ENCODE measurements around the gene LPP. TPM values are rescaled to one million over a fixed set of nuclear protein-coding genes. Genes with fewer than 3 reads are reported as not detected.

Gene LPP
- total and polyA plus RNA-seq, 10 of the 15 experiments (the other 5 are each of a cell fraction or from before 2014, with no cell fraction given) = under 0.01 to 0.62 (median 0.03) TPM

GRCh38 chr3:188529228-188529627, 375.3 kb downstream of the LPP start:
- in situ Hi-C loops (cut with MboI) = no loop called here
- no peaks in the 10 kb centered on the region for H4K20me1 ChIP-seq (ENCODE audit: control insufficient read depth, insufficient read depth)

More at GRCh38 chr3:188529228-188529627, 375.3 kb downstream of the LPP start:
- no peak overlapping the region for H3K4me3 ChIP-seq
- no peak overlapping the region for H3K9ac ChIP-seq (ENCODE audit: control insufficient read depth, insufficient read depth, low read length)
- no peak for DNase-seq (ENCODE audit: low read depth, low spot score)
- no peak for ATAC-seq
- WGBS (ENCODE audit: insufficient coverage, insufficient replicate concordance, low lambda C conversion rate, missing lambda C conversion rate) = 57% methylated on average over 3 of the region's 3 CpGs
- no peaks in the 10 kb centered on the region for H3K79me2 ChIP-seq (ENCODE audit: control insufficient read depth, insufficient read depth, low read length)
- H3K4me2 ChIP-seq (ENCODE audit: control insufficient read depth, insufficient read depth) = no peak overlapping the region
- no TSS peak for BruUV-seq (replicated peaks)
- H2AFZ ChIP-seq (ENCODE audit: control insufficient read depth, low read depth, low read length) = no peak overlapping the region
- FAIRE-seq = no peak
- no peak for TF ChIP-seq E2F8 (IDR thresholded peaks at IDR 0.05; ENCODE audit: low read depth, partially characterized antibody)
- TF ChIP-seq EED (IDR thresholded peaks at IDR 0.05; ENCODE audit: low read depth) = no peak
- TF ChIP-seq SUZ12 (IDR thresholded peaks at IDR 0.05; ENCODE audit: unreplicated experiment) = no peak
- TF ChIP-seq CEBPZ (IDR thresholded peaks at IDR 0.05; ENCODE audit: low read depth, low read length) = no peak
- TF ChIP-seq IRF3 (IDR thresholded peaks at IDR 0.05) = no peak
- no peak for TF ChIP-seq HDAC2 (IDR thresholded peaks at IDR 0.05)
- no peak for TF ChIP-seq TBL1XR1 (IDR thresholded peaks at IDR 0.05; ENCODE audit: low read depth, low read length)
- no peak for TF ChIP-seq IRF5 (IDR thresholded peaks at IDR 0.05; ENCODE audit: borderline replicate concordance)
- no peak for TF ChIP-seq HCFC1 (IDR thresholded peaks at IDR 0.05; ENCODE audit: low read length)
- TF ChIP-seq ZNF384 (IDR thresholded peaks at IDR 0.05; ENCODE audit: borderline replicate concordance, low read depth, low read length) = no peak
- TF ChIP-seq SREBF2 (IDR thresholded peaks at IDR 0.05; ENCODE audit: low read length) = no peak
- TF ChIP-seq MEF2B (IDR thresholded peaks at IDR 0.05; ENCODE audit: partially characterized antibody, poor library complexity, severe bottlenecking) = no peak
- TF ChIP-seq HSF1 (IDR thresholded peaks at IDR 0.05; ENCODE audit: low read depth, low read length) = no peak
- TF ChIP-seq CBX3 (IDR thresholded peaks at IDR 0.05; ENCODE audit: borderline replicate concordance, low read depth) = no peak
- intact Hi-C loops (cut with micrococcal nuclease; ENCODE audit: unreplicated experiment) = no loop called here
- H3K4me1 ChIP-seq (ENCODE audit: control insufficient read depth, insufficient read depth, low read length) = no peaks in the 10 kb centered on the region
- H3K36me3 ChIP-seq (ENCODE audit: control insufficient read depth in 2 of 2, insufficient read depth in 2 of 2, low read length in 1 of 2) = no peaks in the 10 kb centered on the region
- RAD21 ChIA-PET (ENCODE audit: unreplicated experiment) = no interaction called here
- no peaks in the 10 kb centered on the region for H3K9me3 ChIP-seq (replicated peaks; ENCODE audit: control insufficient read depth, insufficient read depth, low read length)
- SMC1A ChIA-PET (ENCODE audit: uncharacterized antibody, unreplicated experiment) = no interaction called here
- CTCF ChIA-PET = no interaction called here
- no peak overlapping the region for H3K27ac ChIP-seq (ENCODE audit: control insufficient read depth, insufficient read depth)
- no peaks in the 10 kb centered on the region for H3K27me3 ChIP-seq (replicated peaks in 1 of 2; ENCODE audit: control insufficient read depth in 2 of 2, insufficient read depth in 2 of 2, low read length in 1 of 2)
- POLR2A ChIA-PET = no interaction called here

Data from GM12878 (cell line).